GM12872 (cell line): ENCODE data around the gene TULP3.

Source experiments
- CTCF ChIP-seq: IDR thresholded peaks from 3 replicates; pipeline ENCODE4 v1.5.1; 2011; ENCODE audit warnings: low read depth, mild to moderate bottlenecking, low read length, moderate library complexity; ENCODE audit not compliant: insufficient read depth

TULP3 gene

GRCh38 chr12:2957816-2958431 lies 67.2 kb downstream of the TULP3 start:
- no peak for TF ChIP-seq CTCF

DNA sequence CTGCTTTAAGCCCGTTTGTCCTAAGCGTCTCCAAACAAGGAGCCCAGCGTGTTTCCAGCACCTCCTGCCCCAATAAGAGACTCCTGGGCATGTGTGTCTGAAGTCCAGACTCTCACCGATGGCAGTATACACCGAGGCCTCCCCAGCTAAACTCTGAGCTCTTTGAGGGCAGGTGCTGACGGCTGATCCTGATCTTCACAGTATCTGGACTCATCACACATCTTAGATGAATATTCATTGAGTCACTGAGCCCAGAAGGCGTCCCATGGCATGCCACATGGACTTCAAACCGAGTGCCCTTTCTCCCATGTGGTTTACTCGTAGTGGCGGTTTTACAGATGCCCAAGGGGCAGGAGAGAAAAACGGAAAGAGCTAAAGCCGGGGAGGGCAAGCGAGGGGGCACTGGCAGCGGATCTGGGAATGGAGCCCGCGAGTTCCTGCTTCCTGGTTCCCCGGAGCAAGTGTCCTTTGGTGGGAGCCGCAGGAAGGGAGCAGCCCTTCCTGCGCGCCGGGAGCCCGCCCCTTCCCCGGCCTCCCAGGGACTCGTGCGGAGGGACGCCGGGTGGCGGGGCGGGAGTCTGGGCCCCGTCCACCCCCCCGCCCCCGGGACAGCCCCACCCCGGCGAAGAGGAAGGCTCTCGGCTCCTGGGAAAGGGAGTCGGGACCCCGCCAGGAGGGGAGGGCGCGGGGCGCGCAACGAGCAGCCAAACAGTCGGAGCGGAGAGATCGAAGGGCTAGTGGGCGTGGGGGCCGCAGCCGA lies 67.9 kb downstream of the TULP3 start:
- no peak for TF ChIP-seq CTCF

DNA sequence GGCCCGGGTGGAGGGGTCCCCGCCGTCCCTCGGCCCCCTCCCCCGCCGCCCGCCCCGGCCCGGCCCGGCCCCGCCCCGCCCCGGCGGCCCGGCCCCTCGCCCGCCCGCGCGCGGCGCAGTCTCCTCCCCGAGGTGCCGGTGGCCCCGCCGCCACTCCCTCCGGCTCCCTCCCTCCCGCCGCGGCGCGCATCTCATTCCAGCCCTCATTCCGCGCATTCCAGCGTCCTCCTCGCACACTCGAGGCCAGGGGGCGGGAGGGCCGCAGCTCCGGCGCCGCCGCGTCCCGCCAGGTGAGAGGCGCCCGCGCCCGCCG lies 68.5 kb downstream of the TULP3 start, which contains the start of gene TEAD4:
TSS of gene TEAD4 (plus strand) at position 206 of the 313 bp plus-strand sequence.
- no peak for TF ChIP-seq CTCF

- TF ChIP-seq CTCF: no peak
Observed at GRCh38 chr12:2959505-2960389, 69.1 kb downstream of the TULP3 start.

- no peak for TF ChIP-seq CTCF
Observed at GRCh38 chr12:2960390-2960956, 69.8 kb downstream of the TULP3 start.

GRCh38 chr12:2960996-2961616 lies 70.4 kb downstream of the TULP3 start:
- TF ChIP-seq CTCF: no peak
